GM23248 (cell line): ENCODE results near the gene FJX1. TPM values are rescaled to one million over a fixed set of nuclear protein-coding genes. Genes with fewer than 3 reads are reported as not detected.

Experiments used
- DNase-seq: peaks from one replicate; pipeline ENCODE4 v3.0.0-alpha.2; 2015
- H2AFZ ChIP-seq: fragments of 200-600 bp; sonication (generic); 2 replicates; pipeline ENCODE4 v1.6.1; 2016; ENCODE audit warnings: antibody characterized with exemption
- H3F3A ChIP-seq: fragments of 200-600 bp; sonication (generic); 2 replicates; pipeline ENCODE4 v1.6.1; 2016; ENCODE audit warnings: mild to moderate bottlenecking, antibody characterized with exemption, mixed run types; ENCODE audit not compliant: insufficient read depth
- H3K27ac ChIP-seq: fragments of 200-600 bp; sonication (generic); 2 replicates; pipeline ENCODE4 v1.5.1; 2016; ENCODE audit warnings: mild to moderate bottlenecking
- H3K27me3 ChIP-seq: fragments of 200-600 bp; sonication (generic); replicated peaks from 2 replicates; pipeline ENCODE4 v1.6.1; 2016; ENCODE audit warnings: mild to moderate bottlenecking; ENCODE audit not compliant: insufficient read depth
- H3K36me3 ChIP-seq: fragments of 200-600 bp; sonication (generic); 2 replicates; pipeline ENCODE4 v1.6.1; 2016; ENCODE audit warnings: low read depth, mild to moderate bottlenecking
- H3K4me1 ChIP-seq: fragments of 200-600 bp; sonication (generic); 2 replicates; pipeline ENCODE4 v1.6.1; 2016; ENCODE audit warnings: mild to moderate bottlenecking; ENCODE audit not compliant: insufficient read depth
- H3K4me2 ChIP-seq: fragments of 200-600 bp; sonication (generic); one replicate; pipeline ENCODE4 v1.6.1; 2016; ENCODE audit warnings: mild to moderate bottlenecking; ENCODE audit not compliant: unreplicated experiment
- H3K4me3 ChIP-seq: fragments of 200-600 bp; sonication (generic); 2 replicates; pipeline ENCODE4 v1.5.1; 2016; ENCODE audit warnings: mild to moderate bottlenecking
- H3K79me2 ChIP-seq: fragments of 200-600 bp; sonication (generic); 2 replicates; pipeline ENCODE4 v1.6.1; 2016; ENCODE audit warnings: mild to moderate bottlenecking; ENCODE audit not compliant: insufficient read depth
- H3K9ac ChIP-seq: fragments of 200-600 bp; sonication (generic); 2 replicates; pipeline ENCODE4 v1.6.1; 2016; ENCODE audit warnings: mild to moderate bottlenecking
- H3K9me2 ChIP-seq: fragments of 200-600 bp; sonication (generic); 2 replicates; pipeline ENCODE4 v1.6.1; 2016; ENCODE audit warnings: mixed run types, mild to moderate bottlenecking, moderate library complexity; ENCODE audit not compliant: insufficient read depth
- H3K9me3 ChIP-seq: fragments of 200-600 bp; sonication (generic); one replicate; pipeline ENCODE4 v1.6.1; 2017; ENCODE audit warnings: low read depth
- H4K20me1 ChIP-seq: fragments of 200-600 bp; sonication (generic); 2 replicates; pipeline ENCODE4 v1.6.0; 2016; ENCODE audit not compliant: insufficient read depth
- EZH2 ChIP-seq: fragments of 200-600 bp; sonication (generic); IDR thresholded peaks from 2 replicates; pipeline ENCODE4 v1.6.1; 2018; ENCODE audit warnings: antibody characterized with exemption, mild to moderate bottlenecking; ENCODE audit not compliant: insufficient read depth, poor library complexity, severe bottlenecking
- EZH2phosphoT487 ChIP-seq: fragments of 200-600 bp; sonication (generic); IDR thresholded peaks from 2 replicates; pipeline ENCODE4 v1.6.1; 2018; ENCODE audit warnings: antibody characterized with exemption, moderate library complexity, mild to moderate bottlenecking, low read depth; ENCODE audit not compliant: insufficient read depth
- whole genome bisulfite sequencing, 2 experiments: methylation state at CpG; one replicate each; pipeline ENCODE4 v1.1.6; 2015 to 2017; ENCODE audit warnings: low lambda C conversion rate in 2 of 2, low coverage in 1 of 2; ENCODE audit errors: missing lambda C conversion rate in 2 of 2; 5-methylcytosine and 5-hydroxymethylcytosine counted together
- in situ Hi-C: fragments of 300-500 bp; cut with MboI; formaldehyde crosslinking; loops from 2 replicates; pipeline ENCODE4 v1.15.0; 2020
- polyA plus RNA-seq: library from polyadenylated mRNA; unstranded; fragments of >200 nt; fragmentation: Nextera tagmentation; extraction: Ambion mirVana; gene quantifications from 2 replicates; pipeline ENCODE4 v1.2.1, GENCODE V29; 2016
- total RNA-seq: library from RNA; depleted of rRNA; stranded (reverse); fragments of >200 nt; shearing (Covaris generic); gene quantifications from 2 replicates; pipeline ENCODE4 v1.2.3, GENCODE V29; 2014

FJX1 gene
- total and polyA plus RNA-seq, 2 experiments from 2014 or later = 12.4 to 37.0 TPM

- H3F3A ChIP-seq = peaks cover 13% of the 10 kb centered on the region
- WGBS, 2 experiments = 5 to 26% methylated on average over 1 of the region's 1 CpG
- peaks cover 9% of the 10 kb centered on the region for H3K79me2 ChIP-seq
- TF ChIP-seq EZH2 = no peak
- TF ChIP-seq EZH2phosphoT487 = no peak
- H3K27me3 ChIP-seq = no peaks in the 10 kb centered on the region
- no peaks in the 10 kb centered on the region for H4K20me1 ChIP-seq
- H3K36me3 ChIP-seq = no peaks in the 10 kb centered on the region
- H2AFZ ChIP-seq = no peak overlapping the region
- no peak overlapping the region for H3K27ac ChIP-seq
- peak; percentile 31 for DNase-seq
- no peaks in the 10 kb centered on the region for H3K9me3 ChIP-seq
- peaks cover 22% of the 10 kb centered on the region for H3K4me1 ChIP-seq
- H3K4me3 ChIP-seq = no peak overlapping the region
- H3K4me2 ChIP-seq = no peak overlapping the region
- no peaks in the 10 kb centered on the region for H3K9me2 ChIP-seq
- no peak overlapping the region for H3K9ac ChIP-seq
- in situ Hi-C loops = loop anchor here (5.0 to 25.0 kb wide), 4 partner anchors 200 to 647 kb away; no protein-coding TSS in a partner anchor
Measured at GRCh38 chr11:35614939-35615569, 3.2 kb upstream of the FJX1 start.

DNA sequence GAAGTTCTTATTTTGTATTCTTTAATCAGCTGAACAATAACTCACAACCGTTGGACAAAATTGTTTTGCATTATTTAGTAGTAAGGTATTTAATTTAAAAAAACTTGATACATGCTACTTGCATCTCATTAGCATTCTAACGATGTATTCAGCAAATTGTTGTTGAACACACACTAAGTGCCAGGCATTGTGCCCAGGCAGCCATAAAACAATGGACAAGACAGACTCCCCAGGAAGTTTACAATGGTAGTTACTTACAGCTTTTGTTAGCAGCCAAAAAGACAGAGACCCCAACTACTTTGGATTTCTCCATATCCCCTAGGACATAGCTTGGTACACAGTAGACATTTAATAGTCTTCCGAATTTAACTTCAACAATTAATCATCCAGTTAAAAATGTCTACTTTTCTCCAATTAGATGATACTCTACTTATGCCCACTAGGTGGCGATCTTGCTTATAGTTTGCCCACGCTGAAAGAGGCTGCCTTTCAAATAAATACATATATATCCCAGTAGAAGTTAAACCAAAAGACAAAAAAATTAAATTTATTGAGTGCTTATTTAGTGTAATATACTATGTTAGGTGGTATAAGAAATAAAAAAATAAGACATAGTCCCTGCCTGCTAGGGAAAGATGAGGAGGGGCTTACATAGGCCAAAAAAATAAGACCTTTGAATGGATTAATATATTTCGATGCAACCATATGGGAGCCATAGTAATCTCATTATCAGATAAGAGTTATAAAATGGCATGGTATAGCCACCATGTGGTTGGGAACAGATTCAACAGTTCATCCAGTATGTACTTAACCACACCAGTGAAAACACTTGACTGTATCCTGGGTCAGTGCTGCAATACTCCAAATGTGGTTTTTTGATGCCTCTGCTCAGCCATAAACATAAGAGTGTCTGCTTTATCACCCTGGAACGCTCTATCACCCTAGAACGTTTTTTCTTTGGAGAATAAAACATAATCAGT is 2.0 kb upstream of the FJX1 start:
- H3K27me3 ChIP-seq = no peaks in the 10 kb centered on the region
- TF ChIP-seq EZH2phosphoT487 = no peak
- TF ChIP-seq EZH2 = no peak
- no peak overlapping the region for H3K27ac ChIP-seq
- H3K4me1 ChIP-seq = peaks cover 32% of the 10 kb centered on the region
- no peaks in the 10 kb centered on the region for H3K9me2 ChIP-seq
- H3K4me3 ChIP-seq = no peak overlapping the region
- H3K9ac ChIP-seq = no peak overlapping the region
- H3K9me3 ChIP-seq = no peaks in the 10 kb centered on the region
- H2AFZ ChIP-seq = no peak overlapping the region
- H4K20me1 ChIP-seq = no peaks in the 10 kb centered on the region
- H3K79me2 ChIP-seq = peaks cover 19% of the 10 kb centered on the region
- WGBS, 2 experiments = 25 to 30% methylated on average over 8 of the region's 8 CpGs
- H3K36me3 ChIP-seq = no peaks in the 10 kb centered on the region
- no peak overlapping the region for H3K4me2 ChIP-seq
- H3F3A ChIP-seq = peaks cover 19% of the 10 kb centered on the region
- in situ Hi-C loops = loop anchor here (5.0 to 25.0 kb wide), 4 partner anchors 199 to 646 kb away; no protein-coding TSS in a partner anchor
- peak; percentile 81 for DNase-seq

GRCh38 chr11:35617316-35617686 is 959 bp upstream of the FJX1 start:
- H3F3A ChIP-seq = peaks cover 30% of the 10 kb centered on the region
- no peaks in the 10 kb centered on the region for H3K36me3 ChIP-seq
- H3K4me3 ChIP-seq = peak overlapping the region; percentile 72
- peaks cover 19% of the 10 kb centered on the region for H3K79me2 ChIP-seq
- no peaks in the 10 kb centered on the region for H3K9me2 ChIP-seq
- in situ Hi-C loops = loop anchor here (5.0 to 25.0 kb wide), 4 partner anchors 198 to 645 kb away; no protein-coding TSS in a partner anchor
- H3K27ac ChIP-seq = peak overlapping the region; percentile 79
- H4K20me1 ChIP-seq = no peaks in the 10 kb centered on the region
- H3K9me3 ChIP-seq = no peaks in the 10 kb centered on the region
- peak overlapping the region; percentile 79 for H3K9ac ChIP-seq
- H3K27me3 ChIP-seq = no peaks in the 10 kb centered on the region
- H3K4me2 ChIP-seq = peak overlapping the region; percentile 81
- TF ChIP-seq EZH2 (no peak), EZH2phosphoT487 (no peak)
- no peak for DNase-seq
- peak overlapping the region; percentile 53 for H2AFZ ChIP-seq
- peaks cover 42% of the 10 kb centered on the region for H3K4me1 ChIP-seq
- 61 to 63% methylated on average over 7 of the region's 7 CpGs for WGBS, 2 experiments

DNA sequence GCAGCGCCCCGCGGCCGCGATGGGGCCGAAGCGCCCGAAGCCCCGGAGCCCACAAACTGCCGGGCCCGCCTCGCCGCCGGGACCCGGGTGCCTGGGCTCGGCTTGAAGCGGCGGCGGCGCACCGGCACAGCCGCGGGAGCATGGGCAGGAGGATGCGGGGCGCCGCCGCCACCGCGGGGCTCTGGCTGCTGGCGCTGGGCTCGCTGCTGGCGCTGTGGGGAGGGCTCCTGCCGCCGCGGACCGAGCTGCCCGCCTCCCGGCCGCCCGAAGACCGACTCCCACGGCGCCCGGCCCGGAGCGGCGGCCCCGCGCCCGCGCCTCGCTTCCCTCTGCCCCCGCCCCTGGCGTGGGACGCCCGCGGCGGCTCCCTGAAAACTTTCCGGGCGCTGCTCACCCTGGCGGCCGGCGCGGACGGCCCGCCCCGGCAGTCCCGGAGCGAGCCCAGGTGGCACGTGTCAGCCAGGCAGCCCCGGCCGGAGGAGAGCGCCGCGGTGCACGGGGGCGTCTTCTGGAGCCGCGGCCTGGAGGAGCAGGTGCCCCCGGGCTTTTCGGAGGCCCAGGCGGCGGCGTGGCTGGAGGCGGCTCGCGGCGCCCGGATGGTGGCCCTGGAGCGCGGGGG is 346 bp downstream of the FJX1 start:
- peak overlapping the region; percentile 57 for H2AFZ ChIP-seq
- H3K27me3 ChIP-seq = no peaks in the 10 kb centered on the region
- no peaks in the 10 kb centered on the region for H4K20me1 ChIP-seq
- peaks cover 37% of the 10 kb centered on the region for H3F3A ChIP-seq
- peaks cover 19% of the 10 kb centered on the region for H3K79me2 ChIP-seq
- peaks cover 53% of the 10 kb centered on the region for H3K4me1 ChIP-seq
- in situ Hi-C loops = loop anchor here (5.0 to 25.0 kb wide), 4 partner anchors 196 to 644 kb away; no protein-coding TSS in a partner anchor
- H3K27ac ChIP-seq = peak overlapping the region; percentile 79
- peak; percentile 84 for DNase-seq
- H3K4me2 ChIP-seq = peak overlapping the region; percentile 81
- H3K9me2 ChIP-seq = no peaks in the 10 kb centered on the region
- H3K9me3 ChIP-seq = no peaks in the 10 kb centered on the region
- H3K9ac ChIP-seq = peak overlapping the region; percentile 79
- peak overlapping the region; percentile 72 for H3K4me3 ChIP-seq
- TF ChIP-seq EZH2phosphoT487 = no peak
- no peak for TF ChIP-seq EZH2
- no peaks in the 10 kb centered on the region for H3K36me3 ChIP-seq
- WGBS, 2 experiments = 0 to 1% methylated on average over 44 to 69 of the region's 91 CpGs
